Activated CD4-positive, CD25-positive, alpha-beta regulatory T cell treated with anti-CD3 and anti-CD28 coated beads, Interleukin-2, amount 50 U/mL, for 16 hours (primary cell): ENCODE measurements around the gene FAM50B.

Experiments
- DNase-seq: peaks from one replicate; pipeline ENCODE4 v3.0.0-alpha.2; 2020; ENCODE audit warnings: low read depth, low spot score

Gene FAM50B

DNA sequence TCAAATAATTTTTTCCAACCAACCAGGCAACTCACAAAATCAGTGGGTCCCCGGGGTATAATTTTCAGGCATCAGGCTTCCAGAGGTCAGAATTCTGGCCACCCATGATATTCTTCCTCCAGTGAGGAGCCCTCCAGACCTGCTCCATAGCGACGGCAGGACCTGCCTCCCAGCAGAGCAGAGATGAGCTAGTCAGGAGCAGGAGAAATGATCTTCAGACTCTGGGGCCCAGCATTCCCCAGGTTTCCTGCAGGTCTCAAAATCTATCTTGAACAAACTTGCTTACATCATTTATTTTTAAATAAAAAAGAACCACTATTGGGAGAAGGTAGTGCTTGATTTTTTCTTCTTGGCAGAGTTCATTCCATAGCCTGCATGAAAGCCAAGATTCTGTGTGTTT, 44.7 kb downstream of the FAM50B start:
- DNase-seq = no peak

DNA sequence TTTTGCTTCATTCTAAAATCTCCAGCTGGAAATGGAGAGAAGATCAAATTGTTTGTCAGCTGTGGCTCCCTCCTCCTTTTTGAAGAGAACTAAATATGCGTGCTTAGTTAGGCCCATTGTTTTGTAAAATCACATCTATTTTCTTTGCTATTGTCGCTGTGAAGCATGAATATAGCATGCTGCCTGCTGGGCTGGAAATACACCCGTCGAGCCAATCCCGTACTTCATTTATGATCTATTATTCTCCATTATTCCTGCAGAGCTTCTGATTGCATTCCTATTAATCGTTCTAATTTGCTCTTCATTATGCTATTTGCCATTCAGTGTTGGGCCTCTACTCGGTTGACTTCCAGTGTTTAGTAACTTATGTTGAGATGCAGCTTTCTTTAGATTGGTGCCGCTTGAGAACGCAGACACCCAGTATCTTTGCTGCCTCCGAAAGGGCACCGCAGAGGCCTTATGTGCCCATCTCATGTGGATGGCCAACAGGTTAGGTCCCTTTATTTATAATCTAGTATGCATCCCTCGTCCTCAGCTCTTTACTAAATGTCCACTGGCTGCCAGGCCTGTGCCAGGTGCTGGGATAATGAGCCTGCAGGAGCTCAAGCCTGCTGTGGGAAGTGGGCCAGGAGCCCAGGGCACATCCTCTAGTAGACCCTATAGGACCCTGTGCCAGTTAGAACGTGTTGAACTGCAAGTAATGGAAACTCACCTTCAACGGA, 45.6 kb downstream of the FAM50B start:
- no peak for DNase-seq

DNA sequence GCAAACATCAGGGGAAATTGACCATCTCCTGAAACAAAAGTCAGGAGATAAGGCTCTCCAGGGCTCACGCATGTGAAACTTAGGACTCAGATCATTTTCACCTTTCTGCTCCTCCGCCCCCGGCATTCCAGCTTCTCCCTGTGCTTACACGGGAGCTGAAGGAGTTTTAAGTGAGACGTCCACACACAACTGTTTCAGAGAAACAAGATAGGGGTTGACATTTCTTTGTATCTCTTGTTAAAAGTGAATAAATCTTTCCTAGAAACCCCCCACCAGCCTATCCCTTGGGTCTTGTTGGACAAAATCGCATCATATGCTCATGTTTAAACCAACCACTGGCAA, 46.1 kb downstream of the FAM50B start:
- DNase-seq = no peak

DNA sequence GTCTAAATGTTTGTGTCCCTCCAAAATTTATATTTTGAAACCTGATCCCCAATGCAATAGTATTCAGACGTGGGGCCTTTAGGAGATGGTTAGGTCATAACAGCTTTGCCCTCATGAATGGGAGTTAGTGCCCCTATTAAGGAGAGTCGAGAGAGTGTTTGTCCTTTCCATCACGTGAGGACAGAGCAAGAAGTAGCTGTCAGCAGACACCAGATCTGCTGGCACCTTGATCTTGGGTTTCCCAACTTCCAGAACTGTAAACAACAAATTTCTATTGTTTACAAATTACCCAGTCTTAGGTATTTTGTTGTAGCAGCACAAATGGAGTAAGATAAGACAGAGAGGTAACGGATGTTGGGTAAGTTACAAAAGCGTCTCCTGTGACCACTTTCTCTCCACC, 46.6 kb downstream of the FAM50B start:
- no peak for DNase-seq

DNA sequence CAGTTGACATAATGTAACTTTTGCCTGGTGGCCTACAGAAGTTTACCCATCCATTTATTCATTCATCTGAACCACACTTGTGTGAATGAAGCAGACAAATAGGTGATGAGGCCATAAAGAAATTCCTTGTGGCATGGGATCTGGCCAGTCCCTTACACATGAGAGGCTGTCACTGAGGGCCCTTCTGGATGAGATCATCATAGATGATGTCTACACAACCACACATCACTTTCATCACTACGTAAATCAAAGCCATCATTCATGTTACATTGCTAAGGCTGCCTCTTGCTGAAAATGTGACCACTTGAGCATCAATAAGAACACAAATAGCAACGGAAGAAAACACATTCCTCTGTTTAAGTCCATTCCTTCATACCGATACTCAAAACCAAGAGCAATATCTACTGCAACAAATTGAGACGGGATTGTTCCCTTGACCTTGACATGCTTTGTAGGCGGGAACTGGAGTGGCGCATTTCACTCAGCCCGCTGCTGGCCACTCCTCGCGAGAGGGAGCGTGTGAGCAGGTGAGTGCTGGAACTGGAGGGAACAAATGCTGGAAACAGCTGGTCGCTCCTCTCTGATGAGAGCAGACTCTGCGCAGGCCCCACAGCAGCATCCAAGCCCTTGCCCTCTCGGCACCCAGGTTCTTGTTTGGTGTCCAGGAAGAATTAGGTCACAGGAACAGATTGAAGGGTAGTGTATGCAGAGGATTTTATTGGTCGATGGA, 49.3 kb downstream of the FAM50B start:
- DNase-seq = no peak

DNA sequence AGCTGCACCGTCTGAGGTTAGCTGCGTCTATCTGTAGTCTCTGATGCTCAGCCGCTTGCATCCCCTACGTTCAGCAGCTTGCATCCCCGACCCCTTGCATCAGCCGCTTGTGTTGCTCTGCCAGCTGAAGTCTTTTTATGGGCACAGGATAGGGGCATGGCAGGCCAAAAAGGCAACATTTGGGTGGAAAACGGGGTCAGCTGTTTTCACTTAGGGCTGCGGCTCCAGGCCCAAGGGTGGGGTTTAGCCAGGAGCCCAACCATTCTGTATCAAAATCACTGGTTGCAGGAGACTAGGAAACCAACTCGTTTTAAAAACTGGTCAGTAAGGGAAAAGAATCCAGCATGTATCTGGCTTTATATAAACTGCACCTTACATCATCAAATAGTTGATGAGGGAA, 49.9 kb downstream of the FAM50B start:
- no peak for DNase-seq

DNA sequence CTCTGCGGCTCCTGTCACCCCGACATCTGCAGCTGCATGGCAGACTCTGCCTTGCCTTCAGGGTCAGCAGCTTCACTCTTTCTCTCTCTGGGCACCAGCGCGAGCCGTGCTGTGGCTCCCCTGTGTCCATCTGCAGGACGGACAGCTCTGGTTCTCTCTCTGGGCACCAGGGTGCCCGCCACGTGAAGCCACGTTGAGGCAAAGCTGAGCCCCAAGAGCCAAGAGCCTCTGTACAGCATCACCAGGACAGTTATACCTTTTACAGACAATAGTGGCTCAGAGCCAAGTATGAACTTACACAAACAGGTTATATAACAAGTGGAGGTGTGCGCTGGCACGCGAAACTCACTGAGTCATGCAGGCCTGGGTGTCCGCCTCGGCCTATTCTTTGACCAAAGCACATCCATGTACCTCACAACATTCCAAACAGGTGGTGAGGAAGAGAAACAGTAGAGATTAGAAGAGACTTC, 50.8 kb downstream of the FAM50B start:
- DNase-seq = no peak
